ENCODE measurements around the gene PRKN. TPM values are rescaled to one million over a fixed set of nuclear protein-coding genes. Genes with fewer than 3 reads are reported as not detected.

Gene PRKN
- total RNA-seq, 1 experiment from 2014 or later = 0.34 TPM

- Histone ChIP-seq H3K36me3 (ENCODE audit: control insufficient read depth, insufficient read depth, low read length) (no peaks in the 10 kb centered on the region), H3K4me3 (ENCODE audit: low read depth, low read length) (no peak overlapping the region), H3K9me3 (no peaks in the 10 kb centered on the region), H3K4me1 (no peaks in the 10 kb centered on the region), H3K27me3 (replicated peaks; ENCODE audit: control insufficient read depth, insufficient read depth, low read length) (no peaks in the 10 kb centered on the region)
- intact Hi-C loops (cut with micrococcal nuclease; ENCODE audit: unreplicated experiment) = no loop called here
- Mint-ChIP-seq H3K27ac (ENCODE audit: unreplicated experiment) (no peak overlapping the region), H3K36me3 (ENCODE audit: insufficient read depth, unreplicated experiment) (no peaks in the 10 kb centered on the region), H3K4me3 (ENCODE audit: unreplicated experiment) (no peak overlapping the region), H3K4me1 (ENCODE audit: low read depth, unreplicated experiment) (no peaks in the 10 kb centered on the region), H3K27me3 (ENCODE audit: insufficient read depth, unreplicated experiment) (peaks cover 7% of the 10 kb centered on the region), H3K9me3 (ENCODE audit: unreplicated experiment) (no peaks in the 10 kb centered on the region)
- ChIA-PET CTCF (no interaction called here), POLR2A (no interaction called here)
- TF ChIP-seq CTCF (IDR thresholded peaks at IDR 0.05; ENCODE audit: insufficient read depth in 1 of 2, low read depth in 1 of 2, low read length in 1 of 2, severe bottlenecking in 1 of 2, unreplicated experiment in 1 of 2) = no peak
- DNase-seq = no peak
- no TSS peak for BruUV-seq (replicated peaks)
Observed at GRCh38 chr6:162157167-162157870, 570.2 kb downstream of the PRKN start.

GRCh38 chr6:162156146-162156545, 571.4 kb downstream of the PRKN start:
- no TSS peak for BruUV-seq (replicated peaks)
- H3K27me3 Mint-ChIP-seq (ENCODE audit: insufficient read depth, unreplicated experiment) = peaks cover 7% of the 10 kb centered on the region
- no peak for DNase-seq
- Histone ChIP-seq H3K9me3 (no peaks in the 10 kb centered on the region), H3K36me3 (ENCODE audit: control insufficient read depth, insufficient read depth, low read length) (no peaks in the 10 kb centered on the region), H3K4me3 (ENCODE audit: low read depth, low read length) (no peak overlapping the region), H3K27me3 (replicated peaks; ENCODE audit: control insufficient read depth, insufficient read depth, low read length) (no peaks in the 10 kb centered on the region), H3K4me1 (no peaks in the 10 kb centered on the region)
- intact Hi-C loops (cut with micrococcal nuclease; ENCODE audit: unreplicated experiment) = no loop called here
- no peaks in the 10 kb centered on the region for H3K4me1 Mint-ChIP-seq (ENCODE audit: low read depth, unreplicated experiment)
- no peak overlapping the region for H3K27ac Mint-ChIP-seq (ENCODE audit: unreplicated experiment)
- H3K9me3 Mint-ChIP-seq (ENCODE audit: unreplicated experiment) = no peaks in the 10 kb centered on the region
- no peak overlapping the region for H3K4me3 Mint-ChIP-seq (ENCODE audit: unreplicated experiment)
- no peaks in the 10 kb centered on the region for H3K36me3 Mint-ChIP-seq (ENCODE audit: insufficient read depth, unreplicated experiment)
- TF ChIP-seq CTCF (IDR thresholded peaks at IDR 0.05; ENCODE audit: insufficient read depth in 1 of 2, low read depth in 1 of 2, low read length in 1 of 2, severe bottlenecking in 1 of 2, unreplicated experiment in 1 of 2) = no peak
- ChIA-PET CTCF (no interaction called here), POLR2A (no interaction called here)

- no peak overlapping the region for H3K4me3 ChIP-seq (ENCODE audit: low read depth, low read length)
- H3K27me3 Mint-ChIP-seq (ENCODE audit: insufficient read depth, unreplicated experiment) = peaks cover 7% of the 10 kb centered on the region
- no peaks in the 10 kb centered on the region for H3K36me3 ChIP-seq (ENCODE audit: control insufficient read depth, insufficient read depth, low read length)
- no peaks in the 10 kb centered on the region for H3K9me3 ChIP-seq
- no peaks in the 10 kb centered on the region for H3K27me3 ChIP-seq (replicated peaks; ENCODE audit: control insufficient read depth, insufficient read depth, low read length)
- intact Hi-C loops (cut with micrococcal nuclease; ENCODE audit: unreplicated experiment) = no loop called here
- H3K4me1 ChIP-seq = no peaks in the 10 kb centered on the region
- H3K36me3 Mint-ChIP-seq (ENCODE audit: insufficient read depth, unreplicated experiment) = no peaks in the 10 kb centered on the region
- H3K4me3 Mint-ChIP-seq (ENCODE audit: unreplicated experiment) = no peak overlapping the region
- DNase-seq = no peak
- POLR2A ChIA-PET = no interaction called here
- CTCF ChIA-PET = no interaction called here
- H3K4me1 Mint-ChIP-seq (ENCODE audit: low read depth, unreplicated experiment) = no peaks in the 10 kb centered on the region
- H3K9me3 Mint-ChIP-seq (ENCODE audit: unreplicated experiment) = no peaks in the 10 kb centered on the region
- no TSS peak for BruUV-seq (replicated peaks)
- no peak for TF ChIP-seq CTCF (IDR thresholded peaks at IDR 0.05; ENCODE audit: insufficient read depth in 1 of 2, low read depth in 1 of 2, low read length in 1 of 2, severe bottlenecking in 1 of 2, unreplicated experiment in 1 of 2)
- H3K27ac Mint-ChIP-seq (ENCODE audit: unreplicated experiment) = no peak overlapping the region
Observed at GRCh38 chr6:162154930-162155329, 572.6 kb downstream of the PRKN start.
